Endothelial cell of umbilical vein (primary cell): ENCODE data around the gene CACNA1A. TPM values are rescaled to one million over a fixed set of nuclear protein-coding genes. Genes with fewer than 3 reads are reported as not detected.

Source experiments
- BruUV-seq: library from RNA; stranded (reverse); fragments of 400-500 nt; replicated peaks from 2 replicates; lab custom pipeline; 2021; lab: Mats Ljungman, UMichigan
- CTCF ChIA-PET: fragments of 300-600, 350-600 bp; sonication (Branson Sonifier 250); formaldehyde crosslinking; loops from one replicate; lab custom pipeline; 2021; ENCODE audit warnings: antibody characterized with exemption, inconsistent platforms; lab: Charles Lee
- POLR2A ChIA-PET: fragments of 300-600, 350-600 bp; sonication (Branson Sonifier 250); formaldehyde crosslinking; loops from one replicate; lab custom pipeline; 2021; ENCODE audit warnings: antibody characterized with exemption, inconsistent platforms; lab: Charles Lee
- DNase-seq: peaks from one replicate; pipeline ENCODE4 v3.0.0-alpha.2; 2011; ENCODE audit warnings: low read depth, low spot score
- FAIRE-seq: peaks from 2 replicates; lab custom pipeline; 2011; peaks lifted over from hg19 to GRCh38; lab: Jason Lieb, UNC
- H2AFZ ChIP-seq: 2 replicates; pipeline ENCODE4 v1.6.0; 2012; ENCODE audit warnings: low read depth, low read length, control low read depth, inconsistent platforms
- H3K27ac ChIP-seq: 2 replicates; pipeline ENCODE4 v1.5.1; 2011; ENCODE audit warnings: low read depth, mild to moderate bottlenecking, control low read depth, low read length, moderate library complexity; ENCODE audit not compliant: insufficient read depth
- H3K27me3 ChIP-seq, 2 experiments: 2 replicates each; pipeline versions ENCODE4 v1.6.0 to v1.6.1; 2011; ENCODE audit warnings: low read length in 2 of 2, mixed read lengths in 1 of 2; ENCODE audit not compliant: control insufficient read depth in 2 of 2, insufficient read depth in 2 of 2
- H3K36me3 ChIP-seq, 2 experiments: 2 replicates in 1 of 2; 3 replicates in 1 of 2; pipeline ENCODE4 v1.5.1; 2011; ENCODE audit warnings: low read length in 2 of 2, mild to moderate bottlenecking in 1 of 2, moderate library complexity in 1 of 2; ENCODE audit not compliant: control insufficient read depth in 2 of 2, insufficient read depth in 2 of 2; ENCODE audit errors: extremely low read depth in 1 of 2
- H3K4me1 ChIP-seq: 3 replicates; pipeline ENCODE4 v1.5.1; 2011; ENCODE audit warnings: mild to moderate bottlenecking, low read length; ENCODE audit not compliant: control insufficient read depth, insufficient read depth; ENCODE audit errors: extremely low read depth
- H3K4me2 ChIP-seq: 2 replicates; pipeline ENCODE4 v1.6.1; 2011; ENCODE audit warnings: low read length, control low read depth, mixed read lengths; ENCODE audit not compliant: insufficient read depth
- H3K4me3 ChIP-seq, 3 experiments: fragments of 200-600 bp in 1 of 3; sonication (generic), shearing (Covaris generic) in 1 of 3; replicated peaks in 1 of 3; 2 replicates each; pipeline ENCODE4 v1.5.1; 2011 to 2016; ENCODE audit warnings: control low read depth in 3 of 3, low read length in 3 of 3, mild to moderate bottlenecking in 2 of 3, inconsistent platforms in 1 of 3, low read depth in 1 of 3, moderate library complexity in 1 of 3; ENCODE audit not compliant: insufficient read depth in 1 of 3
- H3K79me2 ChIP-seq: 2 replicates; pipeline ENCODE4 v1.6.0; 2012; ENCODE audit warnings: low read length, inconsistent platforms; ENCODE audit not compliant: control insufficient read depth, insufficient read depth
- H3K9ac ChIP-seq: replicated peaks from 2 replicates; pipeline ENCODE3; 2011; ENCODE audit warnings: low read length, control low read depth; ENCODE audit not compliant: insufficient read depth; ENCODE audit errors: extremely low read depth
- H3K9me1 ChIP-seq: replicated peaks from 3 replicates; pipeline ENCODE4 v1.6.0; 2011; ENCODE audit warnings: mild to moderate bottlenecking, low read length; ENCODE audit not compliant: control insufficient read depth, insufficient read depth; ENCODE audit errors: extremely low read depth
- H3K9me3 ChIP-seq: replicated peaks from 2 replicates; pipeline ENCODE4 v1.5.1; 2012; ENCODE audit warnings: low read length, inconsistent platforms; ENCODE audit not compliant: control insufficient read depth, insufficient read depth
- H4K20me1 ChIP-seq: replicated peaks from 2 replicates; pipeline ENCODE3; 2011; ENCODE audit warnings: mild to moderate bottlenecking, low read length; ENCODE audit not compliant: control insufficient read depth, insufficient read depth; ENCODE audit errors: extremely low read depth
- CTCF ChIP-seq, 2 donors: IDR thresholded peaks; 1 replicate in 1 of 2; 2 replicates in 1 of 2; pipeline ENCODE4 v1.5.1; 2011; ENCODE audit warnings: low read length in 2 of 2, mild to moderate bottlenecking in 2 of 2, moderate library complexity in 2 of 2, control low read depth in 1 of 2, inconsistent platforms in 1 of 2, low read depth in 1 of 2; ENCODE audit not compliant: insufficient read depth in 1 of 2; ENCODE audit errors: extremely low read depth in 1 of 2
- EZH2 ChIP-seq: IDR thresholded peaks from 2 replicates; pipeline ENCODE4 v1.6.1; 2012; ENCODE audit warnings: borderline replicate concordance, low read depth, mild to moderate bottlenecking, moderate library complexity, low read length, inconsistent platforms; ENCODE audit not compliant: severe bottlenecking
- FOS ChIP-seq: IDR thresholded peaks from 2 replicates; pipeline ENCODE4 v1.6.1; 2011; ENCODE audit warnings: mild to moderate bottlenecking, low read length, moderate library complexity, borderline replicate concordance; ENCODE audit not compliant: insufficient read depth
- GATA2 ChIP-seq: IDR thresholded peaks from 2 replicates; pipeline ENCODE4 v1.7.0; 2011; ENCODE audit warnings: low read depth, mild to moderate bottlenecking, moderate library complexity, mixed read lengths, low read length; ENCODE audit not compliant: insufficient read length, insufficient read depth
- JUN ChIP-seq: IDR thresholded peaks from 2 replicates; pipeline ENCODE4 v1.6.1; 2011; ENCODE audit warnings: borderline replicate concordance, low read depth; ENCODE audit not compliant: insufficient read length, insufficient read depth
- MAX ChIP-seq: IDR thresholded peaks from 2 replicates; pipeline ENCODE4 v1.6.1; 2011; ENCODE audit not compliant: insufficient read depth, insufficient read length
- MYC ChIP-seq: IDR thresholded peaks from one replicate; pipeline ENCODE4 v1.6.1; 2011; ENCODE audit warnings: mild to moderate bottlenecking, low read depth, low read length
- POLR2A ChIP-seq: IDR thresholded peaks from 2 replicates; pipeline ENCODE4 v1.6.1; 2012; ENCODE audit warnings: low read depth, mild to moderate bottlenecking, control low read depth, low read length
- POLR2AphosphoS5 ChIP-seq: IDR thresholded peaks from 2 replicates; pipeline ENCODE4 v1.6.1; 2012; ENCODE audit warnings: low read depth, mild to moderate bottlenecking, control low read depth, low read length, moderate library complexity; ENCODE audit not compliant: insufficient read depth
- dilution Hi-C: fragments of 300-500 bp; cut with MboI; formaldehyde crosslinking; loops from one replicate; pipeline ENCODE4 v1.15.0; 2019; ENCODE audit warnings: low sequenced_read_pairs; ENCODE audit not compliant: extremely low pct_ligation_motif_present
- intact Hi-C: fragments of 100-400 bp; cut with micrococcal nuclease; formaldehyde crosslinking; loops from one replicate; pipeline ENCODE4 v1.10.0; 2022
- polyA plus RNA-seq, 4 experiments: library from polyadenylated mRNA; depleted of rRNA in 3 of 4; stranded (reverse) in 3 of 4; unstranded in 1 of 4; fragments of >200 nt; gene quantifications; 2 replicates each; pipeline versions ENCODE4 v1.2.1 to v1.2.3, GENCODE V29; 2011 to 2012; ENCODE audit warnings: missing spikeins in 1 of 4
- total RNA-seq: library from RNA; stranded (reverse); gene quantifications from 2 replicates; pipeline ENCODE4 v1.2.3, GENCODE V29; 2021

The CACNA1A gene
- total and polyA plus RNA-seq, 2 donors (not counting 3 experiments of a cell fraction or from before 2014, with no cell fraction given): 0.17 to 0.38 TPM

GRCh38 chr19:13547102-13547501 is 40.8 kb upstream of the CACNA1A start:
- H3K9ac ChIP-seq: no peak overlapping the region
- H3K79me2 ChIP-seq: no peaks in the 10 kb centered on the region
- CTCF ChIA-PET: interaction anchor here (1.1 kb wide), 1 partner anchor 269 kb away, joined by 4 read pairs; no protein-coding TSS in a partner anchor
- FAIRE-seq (no peak), DNase-seq (no peak)
- intact Hi-C loops: no loop called here
- no peaks in the 10 kb centered on the region for H3K27me3 ChIP-seq
- BruUV-seq: no TSS peak
- no peaks in the 10 kb centered on the region for H3K9me3 ChIP-seq
- POLR2A ChIA-PET: no interaction called here
- H3K36me3 ChIP-seq: no peaks in the 10 kb centered on the region
- no peak overlapping the region for H2AFZ ChIP-seq
- TF ChIP-seq CTCF (IDR thresholded peaks at IDR 0.05; ENCODE audit: extremely low read depth in 1 of 2, insufficient read depth in 1 of 2, low read depth in 1 of 2, low read length in 2 of 2) (no peak), MAX (no peak), JUN (no peak), MYC (no peak), GATA2 (no peak), EZH2 (no peak), POLR2AphosphoS5 (no peak), POLR2A (no peak), FOS (no peak)
- no peaks in the 10 kb centered on the region for H3K4me1 ChIP-seq
- dilution Hi-C loops: no loop called here
- no peak overlapping the region for H3K4me2 ChIP-seq
- H4K20me1 ChIP-seq: no peaks in the 10 kb centered on the region
- no peaks in the 10 kb centered on the region for H3K9me1 ChIP-seq
- no peak overlapping the region for H3K27ac ChIP-seq
- no peak overlapping the region for H3K4me3 ChIP-seq
